ENCODE results near the gene CENPF. TPM values are rescaled to one million over a fixed set of nuclear protein-coding genes. Genes with fewer than 3 reads are reported as not detected.
"Not testable (repeated sequence)": the region's sequence is repeated elsewhere in the genome, so short reads cannot be mapped to it uniquely, and the experiment has no call there.

The CENPF gene
- total RNA-seq, 3 donors from 2014 or later = 3.5 to 4.6 (median 3.5) TPM

- not testable (repeated sequence) for H3K36me3 Mint-ChIP-seq (ENCODE audit: insufficient read depth); H3K4me1 Mint-ChIP-seq (ENCODE audit: low read depth); ATAC-seq; H3K4me3 Mint-ChIP-seq; H3K27me3 Mint-ChIP-seq (ENCODE audit: low read depth); H3K9me3 Mint-ChIP-seq; DNase-seq
Measured at GRCh38 chr1:214675524-214675923, 72.5 kb downstream of the CENPF start.

- H3K36me3 Mint-ChIP-seq (ENCODE audit: insufficient read depth) = no peaks in the 10 kb centered on the region
- ATAC-seq (no peak), DNase-seq (no peak)
- no peaks in the 10 kb centered on the region for H3K4me1 Mint-ChIP-seq (ENCODE audit: low read depth)
- H3K9me3 Mint-ChIP-seq = peaks cover 5% of the 10 kb centered on the region
- peaks cover 4% of the 10 kb centered on the region for H3K27me3 Mint-ChIP-seq (ENCODE audit: low read depth)
- no peak overlapping the region for H3K4me3 Mint-ChIP-seq
Measured at GRCh38 chr1:214676747-214677146, 73.8 kb downstream of the CENPF start.

- DNase-seq (no peak), ATAC-seq (no peak)
- H3K36me3 Mint-ChIP-seq (ENCODE audit: insufficient read depth) = no peaks in the 10 kb centered on the region
- H3K9me3 Mint-ChIP-seq = peaks cover 5% of the 10 kb centered on the region
- H3K4me3 Mint-ChIP-seq = no peak overlapping the region
- peaks cover 4% of the 10 kb centered on the region for H3K27me3 Mint-ChIP-seq (ENCODE audit: low read depth)
- no peaks in the 10 kb centered on the region for H3K4me1 Mint-ChIP-seq (ENCODE audit: low read depth)
Measured at GRCh38 chr1:214677945-214678344, 75.0 kb downstream of the CENPF start.

- H3K9me3 Mint-ChIP-seq = peaks cover 5% of the 10 kb centered on the region
- H3K4me3 Mint-ChIP-seq = no peak overlapping the region
- DNase-seq (no peak), ATAC-seq (no peak)
- H3K27me3 Mint-ChIP-seq (ENCODE audit: low read depth) = peaks cover 4% of the 10 kb centered on the region
- no peaks in the 10 kb centered on the region for H3K36me3 Mint-ChIP-seq (ENCODE audit: insufficient read depth)
- H3K4me1 Mint-ChIP-seq (ENCODE audit: low read depth) = no peaks in the 10 kb centered on the region
Measured at GRCh38 chr1:214678386-214678785, 75.4 kb downstream of the CENPF start.

- Mint-ChIP-seq H3K36me3 (ENCODE audit: insufficient read depth) (no peaks in the 10 kb centered on the region), H3K4me3 (no peak overlapping the region), H3K4me1 (ENCODE audit: low read depth) (no peaks in the 10 kb centered on the region), H3K27me3 (ENCODE audit: low read depth) (peaks cover 5% of the 10 kb centered on the region), H3K9me3 (no peaks in the 10 kb centered on the region)
- ATAC-seq (no peak), DNase-seq (no peak)
Measured at GRCh38 chr1:214683621-214684020, 80.6 kb downstream of the CENPF start.

GRCh38 chr1:214685906-214686305 lies 82.9 kb downstream of the CENPF start:
- Mint-ChIP-seq H3K4me3 (no peak overlapping the region), H3K9me3 (no peaks in the 10 kb centered on the region), H3K27me3 (ENCODE audit: low read depth) (peaks cover 5% of the 10 kb centered on the region), H3K4me1 (ENCODE audit: low read depth) (no peaks in the 10 kb centered on the region), H3K36me3 (ENCODE audit: insufficient read depth) (no peaks in the 10 kb centered on the region)
- DNase-seq (no peak), ATAC-seq (no peak)

- Mint-ChIP-seq H3K4me1 (ENCODE audit: low read depth) (no peaks in the 10 kb centered on the region), H3K27me3 (ENCODE audit: low read depth) (peaks cover 5% of the 10 kb centered on the region)
- no peak for ATAC-seq
Measured at GRCh38 chr1:214686497-214686896, 83.5 kb downstream of the CENPF start.

GRCh38 chr1:214688891-214689290 lies 85.9 kb downstream of the CENPF start:
- H3K4me1 Mint-ChIP-seq (ENCODE audit: low read depth) = no peaks in the 10 kb centered on the region

More at GRCh38 chr1:214686497-214686896, 83.5 kb downstream of the CENPF start:
- DNase-seq = no peak
- H3K4me3 Mint-ChIP-seq = no peak overlapping the region
- H3K36me3 Mint-ChIP-seq (ENCODE audit: insufficient read depth) = no peaks in the 10 kb centered on the region
- no peaks in the 10 kb centered on the region for H3K9me3 Mint-ChIP-seq

GRCh38 chr1:214694769-214695168 lies 91.8 kb downstream of the CENPF start:
- H3K27me3 Mint-ChIP-seq (ENCODE audit: low read depth) = no peaks in the 10 kb centered on the region
- no peaks in the 10 kb centered on the region for H3K9me3 Mint-ChIP-seq

More at GRCh38 chr1:214688891-214689290, 85.9 kb downstream of the CENPF start:
- Mint-ChIP-seq H3K36me3 (ENCODE audit: insufficient read depth) (no peaks in the 10 kb centered on the region), H3K4me3 (no peak overlapping the region), H3K27me3 (ENCODE audit: low read depth) (peaks cover 5% of the 10 kb centered on the region), H3K9me3 (no peaks in the 10 kb centered on the region)
- ATAC-seq = no peak
- no peak for DNase-seq

GRCh38 chr1:214698559-214698958 lies 95.6 kb downstream of the CENPF start:
- Mint-ChIP-seq H3K9me3 (peaks cover 6% of the 10 kb centered on the region), H3K27me3 (ENCODE audit: low read depth) (no peaks in the 10 kb centered on the region), H3K4me1 (ENCODE audit: low read depth) (no peaks in the 10 kb centered on the region), H3K36me3 (ENCODE audit: insufficient read depth) (no peaks in the 10 kb centered on the region), H3K4me3 (no peak overlapping the region)
- ATAC-seq = no peak
- DNase-seq = no peak

More at GRCh38 chr1:214694769-214695168, 91.8 kb downstream of the CENPF start:
- Mint-ChIP-seq H3K36me3 (ENCODE audit: insufficient read depth) (no peaks in the 10 kb centered on the region), H3K4me1 (ENCODE audit: low read depth) (no peaks in the 10 kb centered on the region), H3K4me3 (no peak overlapping the region)
- DNase-seq (no peak), ATAC-seq (no peak)

- DNase-seq (no peak), ATAC-seq (no peak)
- Mint-ChIP-seq H3K4me1 (ENCODE audit: low read depth) (no peaks in the 10 kb centered on the region), H3K36me3 (ENCODE audit: insufficient read depth) (no peaks in the 10 kb centered on the region), H3K27me3 (ENCODE audit: low read depth) (peaks cover 2% of the 10 kb centered on the region), H3K9me3 (peaks cover 22% of the 10 kb centered on the region), H3K4me3 (no peak overlapping the region)
Measured at GRCh38 chr1:214700437-214700836, 97.4 kb downstream of the CENPF start.

- Mint-ChIP-seq H3K4me1 (ENCODE audit: low read depth) (no peaks in the 10 kb centered on the region), H3K9me3 (peaks cover 38% of the 10 kb centered on the region), H3K4me3 (no peak overlapping the region), H3K27me3 (ENCODE audit: low read depth) (peaks cover 2% of the 10 kb centered on the region), H3K36me3 (ENCODE audit: insufficient read depth) (no peaks in the 10 kb centered on the region)
- ATAC-seq (no peak), DNase-seq (no peak)
Measured at GRCh38 chr1:214702556-214702955, 99.6 kb downstream of the CENPF start.

GRCh38 chr1:214707306-214708087 lies 104.5 kb downstream of the CENPF start:
- peaks cover 6% of the 10 kb centered on the region for H3K27me3 Mint-ChIP-seq (ENCODE audit: low read depth)
- H3K4me3 Mint-ChIP-seq = no peak overlapping the region
- ATAC-seq (no peak), DNase-seq (no peak)
- H3K9me3 Mint-ChIP-seq = peaks cover 38% of the 10 kb centered on the region
- H3K36me3 Mint-ChIP-seq (ENCODE audit: insufficient read depth) = no peaks in the 10 kb centered on the region
- no peaks in the 10 kb centered on the region for H3K4me1 Mint-ChIP-seq (ENCODE audit: low read depth)

GRCh38 chr1:214708321-214708955 lies 105.4 kb downstream of the CENPF start:
- H3K9me3 Mint-ChIP-seq = peaks cover 32% of the 10 kb centered on the region
- H3K36me3 Mint-ChIP-seq (ENCODE audit: insufficient read depth) = no peaks in the 10 kb centered on the region
- no peak overlapping the region for H3K4me3 Mint-ChIP-seq
- no peak for DNase-seq
- peaks cover 6% of the 10 kb centered on the region for H3K27me3 Mint-ChIP-seq (ENCODE audit: low read depth)
- H3K4me1 Mint-ChIP-seq (ENCODE audit: low read depth) = no peaks in the 10 kb centered on the region
- no peak for ATAC-seq

- ATAC-seq = no peak
- peaks cover 28% of the 10 kb centered on the region for H3K9me3 Mint-ChIP-seq
- no peaks in the 10 kb centered on the region for H3K36me3 Mint-ChIP-seq (ENCODE audit: insufficient read depth)
- H3K4me1 Mint-ChIP-seq (ENCODE audit: low read depth) = no peaks in the 10 kb centered on the region
- no peak overlapping the region for H3K4me3 Mint-ChIP-seq
- peaks cover 10% of the 10 kb centered on the region for H3K27me3 Mint-ChIP-seq (ENCODE audit: low read depth)
- DNase-seq = no peak
Measured at GRCh38 chr1:214709241-214709640, 106.2 kb downstream of the CENPF start.

Measured in activated T-cell treated with anti-CD3 and anti-CD28 coated beads, Interleukin-2, amount 50 U/mL, for 4 hours (primary cell).